Measurements from ENCODE around the gene TRAFD1.
A peak's percentile ranks its signal among the peaks of the same experiment; 100 is the strongest.
"Not testable (repeated sequence)": the region's sequence is repeated elsewhere in the genome, so short reads cannot be mapped to it uniquely, and the experiment has no call there.

TRAFD1 gene

GRCh38 chr12:112091563-112091962 is 33.8 kb upstream of the TRAFD1 start:
- Histone ChIP-seq H3K79me2 (ENCODE audit: low read length) (peaks cover 94% of the 10 kb centered on the region), H3K9ac (ENCODE audit: low read length) (no peak overlapping the region), H3K9me3 (ENCODE audit: insufficient read depth, low read length) (no peaks in the 10 kb centered on the region), H3K36me3 (replicated peaks; ENCODE audit: low read depth, low read length) (peaks cover 47% of the 10 kb centered on the region), H3K27ac (ENCODE audit: low read length) (no peak overlapping the region), H2AFZ (ENCODE audit: low read depth, low read length) (no peak overlapping the region), H3K4me3 (ENCODE audit: low read length) (no peak overlapping the region), H3K27me3 (ENCODE audit: low read depth, low read length) (no peaks in the 10 kb centered on the region), H3K4me2 (ENCODE audit: low read length) (no peak overlapping the region), H3K4me1 (ENCODE audit: low read length) (peaks cover 26% of the 10 kb centered on the region), H4K20me1 (ENCODE audit: insufficient read depth, low read length) (0 out of 2 replicates have a peak, but pooled peaks cover 9% of the 10 kb centered on the region)
- TF ChIP-seq CTCF (IDR thresholded peaks at IDR 0.05; ENCODE audit: low read depth, low read length), result no peak
- TF ChIP-seq EZH2phosphoT487 (IDR thresholded peaks at IDR 0.05; ENCODE audit: low read depth), result no peak

DNA sequence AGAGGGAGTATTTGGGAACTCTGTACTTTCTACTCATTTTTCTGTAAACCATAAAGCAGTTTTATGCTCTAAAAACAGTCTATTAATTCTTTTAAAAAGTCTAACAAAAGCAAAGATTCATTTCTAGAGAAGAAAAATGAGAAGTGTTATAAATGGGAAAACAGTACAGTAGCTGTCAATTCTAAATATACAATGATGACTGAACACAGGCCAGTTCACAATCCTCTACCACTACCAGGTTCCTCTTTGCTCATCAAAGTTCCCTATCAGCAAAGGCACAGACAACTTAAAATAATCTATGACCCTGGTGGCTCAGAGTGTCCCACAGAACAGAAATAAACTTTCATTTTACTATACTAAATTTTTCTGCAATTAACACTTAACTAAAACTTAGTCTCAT is 29.3 kb upstream of the TRAFD1 start:
- no peak overlapping the region for H2AFZ ChIP-seq (ENCODE audit: low read depth, low read length)
- peak overlapping the region; percentile 98 for H3K27ac ChIP-seq (ENCODE audit: low read length)
- H3K9me3 ChIP-seq (ENCODE audit: insufficient read depth, low read length), result no peaks in the 10 kb centered on the region
- peak overlapping the region; percentile 63 for H3K4me3 ChIP-seq (ENCODE audit: low read length)
- H4K20me1 ChIP-seq (ENCODE audit: insufficient read depth, low read length), result peaks cover 8% of the 10 kb centered on the region; the same call in 1 of the 2 replicates
- peak overlapping the region; percentile 86 for H3K4me2 ChIP-seq (ENCODE audit: low read length)
- peak overlapping the region; percentile 76 for H3K9ac ChIP-seq (ENCODE audit: low read length)
- TF ChIP-seq CTCF (IDR thresholded peaks at IDR 0.05; ENCODE audit: low read depth, low read length) (no peak), EZH2phosphoT487 (IDR thresholded peaks at IDR 0.05; ENCODE audit: low read depth) (no peak)
- H3K36me3 ChIP-seq (replicated peaks; ENCODE audit: low read depth, low read length), result peaks cover 47% of the 10 kb centered on the region
- H3K79me2 ChIP-seq (ENCODE audit: low read length), result peaks cover 96% of the 10 kb centered on the region
- H3K4me1 ChIP-seq (ENCODE audit: low read length), result peaks cover 43% of the 10 kb centered on the region
- no peaks in the 10 kb centered on the region for H3K27me3 ChIP-seq (ENCODE audit: low read depth, low read length)

- H3K27ac ChIP-seq (ENCODE audit: low read length), result peak overlapping the region; percentile 98
- peak overlapping the region; percentile 76 for H3K9ac ChIP-seq (ENCODE audit: low read length)
- peaks cover 96% of the 10 kb centered on the region for H3K79me2 ChIP-seq (ENCODE audit: low read length)
- no peak overlapping the region for H2AFZ ChIP-seq (ENCODE audit: low read depth, low read length)
- H4K20me1 ChIP-seq (ENCODE audit: insufficient read depth, low read length), result peaks cover 10% of the 10 kb centered on the region; the same call in 1 of the 2 replicates
- peaks cover 43% of the 10 kb centered on the region for H3K4me1 ChIP-seq (ENCODE audit: low read length)
- no peaks in the 10 kb centered on the region for H3K27me3 ChIP-seq (ENCODE audit: low read depth, low read length)
- H3K4me2 ChIP-seq (ENCODE audit: low read length), result peak overlapping the region; percentile 86
- peaks cover 44% of the 10 kb centered on the region for H3K36me3 ChIP-seq (replicated peaks; ENCODE audit: low read depth, low read length)
- H3K4me3 ChIP-seq (ENCODE audit: low read length), result peak overlapping the region; percentile 63
- H3K9me3 ChIP-seq (ENCODE audit: insufficient read depth, low read length), result no peaks in the 10 kb centered on the region
- no peak for TF ChIP-seq CTCF (IDR thresholded peaks at IDR 0.05; ENCODE audit: low read depth, low read length)
- TF ChIP-seq EZH2phosphoT487 (IDR thresholded peaks at IDR 0.05; ENCODE audit: low read depth), result no peak
Measured at GRCh38 chr12:112096667-112097066, 28.7 kb upstream of the TRAFD1 start.

GRCh38 chr12:112097641-112098040 is 27.7 kb upstream of the TRAFD1 start:
- TF ChIP-seq EZH2phosphoT487 (IDR thresholded peaks at IDR 0.05; ENCODE audit: low read depth) (no peak), CTCF (IDR thresholded peaks at IDR 0.05; ENCODE audit: low read depth, low read length) (no peak)
- peaks cover 96% of the 10 kb centered on the region for H3K79me2 ChIP-seq (ENCODE audit: low read length)
- H3K27ac ChIP-seq (ENCODE audit: low read length), result peak overlapping the region; percentile 98
- H3K9me3 ChIP-seq (ENCODE audit: insufficient read depth, low read length), result no peaks in the 10 kb centered on the region
- H3K4me1 ChIP-seq (ENCODE audit: low read length), result peaks cover 43% of the 10 kb centered on the region
- no peaks in the 10 kb centered on the region for H3K27me3 ChIP-seq (ENCODE audit: low read depth, low read length)
- H3K4me3 ChIP-seq (ENCODE audit: low read length), result no peak overlapping the region
- peak overlapping the region; percentile 86 for H3K4me2 ChIP-seq (ENCODE audit: low read length)
- H2AFZ ChIP-seq (ENCODE audit: low read depth, low read length), result no peak overlapping the region
- no peak overlapping the region for H3K9ac ChIP-seq (ENCODE audit: low read length)
- peaks cover 44% of the 10 kb centered on the region for H3K36me3 ChIP-seq (replicated peaks; ENCODE audit: low read depth, low read length)
- H4K20me1 ChIP-seq (ENCODE audit: insufficient read depth, low read length), result peaks cover 18% of the 10 kb centered on the region; the same call in 1 of the 2 replicates

DNA sequence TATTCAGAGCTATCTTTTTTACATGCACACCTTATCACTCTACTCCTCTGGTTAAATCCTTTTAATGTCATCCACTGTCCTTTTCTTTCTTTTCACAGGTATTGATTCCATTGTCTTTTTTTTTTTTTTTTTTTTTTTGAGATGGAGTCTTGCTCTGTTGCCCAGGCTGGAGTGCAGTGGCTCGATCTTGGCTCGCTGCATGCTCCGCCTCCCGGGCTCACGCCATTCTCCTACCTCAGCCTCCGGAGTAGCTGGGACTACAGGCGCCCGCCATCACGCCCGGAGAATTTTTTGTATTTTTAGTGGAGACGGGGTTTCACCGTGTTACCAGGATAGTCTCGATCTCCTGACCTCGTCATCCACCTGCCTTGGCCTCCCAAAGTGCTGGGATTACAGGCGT is 24.9 kb upstream of the TRAFD1 start:
- Histone ChIP-seq H4K20me1 (ENCODE audit: insufficient read depth, low read length) (peaks cover 40% of the 10 kb centered on the region), H3K36me3 (replicated peaks; ENCODE audit: low read depth, low read length) (peaks cover 46% of the 10 kb centered on the region)
- not testable (repeated sequence) for H2AFZ ChIP-seq (ENCODE audit: low read depth, low read length)

More for the DNA sequence above, 24.9 kb upstream of the TRAFD1 start:
- not testable (repeated sequence) for H3K27me3 ChIP-seq (ENCODE audit: low read depth, low read length); H3K9me3 ChIP-seq (ENCODE audit: insufficient read depth, low read length); H3K4me2 ChIP-seq (ENCODE audit: low read length); H3K4me3 ChIP-seq (ENCODE audit: low read length); H3K27ac ChIP-seq (ENCODE audit: low read length); H3K9ac ChIP-seq (ENCODE audit: low read length)
- peaks cover 35% of the 10 kb centered on the region for H3K4me1 ChIP-seq (ENCODE audit: low read length)
- peaks cover 96% of the 10 kb centered on the region for H3K79me2 ChIP-seq (ENCODE audit: low read length)
